IMR-90 (cell line): ENCODE measurements around the gene ELMO1.

Source experiments
- CEBPB ChIP-seq: IDR thresholded peaks from 2 replicates; pipeline ENCODE4 v1.6.1; 2012; ENCODE audit warnings: low read depth, low read length, improper control_type of control experiment
- CHD1 ChIP-seq: IDR thresholded peaks from 2 replicates; pipeline ENCODE4 v1.6.1; 2012; ENCODE audit warnings: low read depth, low read length, improper control_type of control experiment
- ELK1 ChIP-seq: fragments of 150-350 bp; IDR thresholded peaks from 2 replicates; pipeline ENCODE4 v1.6.1; 2016; ENCODE audit warnings: low read depth, mild to moderate bottlenecking, low read length, moderate library complexity, borderline replicate concordance
- FOS ChIP-seq: fragments of 150-350 bp; IDR thresholded peaks from 2 replicates; pipeline ENCODE4 v1.6.1; 2016; ENCODE audit warnings: low read depth, low read length
- MAFK ChIP-seq: IDR thresholded peaks from 2 replicates; pipeline ENCODE4 v1.6.1; 2012; ENCODE audit warnings: low read depth, low read length, improper control_type of control experiment
- MXI1 ChIP-seq: IDR thresholded peaks from 2 replicates; pipeline ENCODE4 v1.6.1; 2012; ENCODE audit warnings: low read depth, mild to moderate bottlenecking, low read length, moderate library complexity, borderline replicate concordance
- POLR2A ChIP-seq: IDR thresholded peaks from 2 replicates; pipeline ENCODE4 v1.6.1; 2012; ENCODE audit warnings: mild to moderate bottlenecking, low read depth, low read length
- RFX5 ChIP-seq: IDR thresholded peaks from 2 replicates; pipeline ENCODE4 v1.8.0; 2012; ENCODE audit warnings: low read depth, mild to moderate bottlenecking, low read length, moderate library complexity
- SMC3 ChIP-seq: fragments of 150-350 bp; IDR thresholded peaks from 2 replicates; pipeline ENCODE4 v1.6.1; 2016; ENCODE audit warnings: low read depth, mild to moderate bottlenecking, antibody characterized with exemption, low read length, moderate library complexity
- USF2 ChIP-seq: fragments of 150-350 bp; IDR thresholded peaks from 2 replicates; pipeline ENCODE4 v1.6.1; 2017; ENCODE audit warnings: mild to moderate bottlenecking, antibody characterized with exemption, low read length, low read depth
- TF ChIP-seq, protein P1 (sequence below): conservative IDR thresholded peaks from 2 replicates; pipeline ENCODE4 v1.5.1; 2012; ENCODE audit warnings: mild to moderate bottlenecking, low read depth, low read length, improper control_type of control experiment

DNA sequence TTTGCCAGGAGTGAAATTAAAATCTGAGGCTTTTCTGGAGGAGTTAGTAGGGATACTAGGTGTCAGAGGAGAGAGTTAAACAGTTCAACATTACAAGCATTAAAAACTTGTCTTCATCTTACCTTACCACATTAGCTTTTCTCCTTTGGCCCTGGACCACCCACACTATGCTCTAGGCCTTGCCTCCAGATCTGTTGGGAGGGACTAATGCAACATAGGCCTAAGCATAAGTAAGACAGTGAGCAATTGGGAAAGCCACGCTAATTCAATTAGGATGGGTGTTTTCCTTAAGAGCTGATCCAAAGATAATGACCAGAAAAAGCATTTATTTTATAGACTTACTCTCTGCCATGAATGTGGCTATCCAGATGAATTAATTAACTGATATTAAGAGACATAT is 158.9 kb downstream of the ELMO1 start:
- TF ChIP-seq SMC3 (no peak), CHD1 (no peak), ELK1 (no peak), POLR2A (no peak), USF2 (no peak), MAFK (no peak), FOS (no peak), CEBPB (no peak), MXI1 (no peak), RFX5 (no peak)
- TF ChIP-seq, protein P1, sequence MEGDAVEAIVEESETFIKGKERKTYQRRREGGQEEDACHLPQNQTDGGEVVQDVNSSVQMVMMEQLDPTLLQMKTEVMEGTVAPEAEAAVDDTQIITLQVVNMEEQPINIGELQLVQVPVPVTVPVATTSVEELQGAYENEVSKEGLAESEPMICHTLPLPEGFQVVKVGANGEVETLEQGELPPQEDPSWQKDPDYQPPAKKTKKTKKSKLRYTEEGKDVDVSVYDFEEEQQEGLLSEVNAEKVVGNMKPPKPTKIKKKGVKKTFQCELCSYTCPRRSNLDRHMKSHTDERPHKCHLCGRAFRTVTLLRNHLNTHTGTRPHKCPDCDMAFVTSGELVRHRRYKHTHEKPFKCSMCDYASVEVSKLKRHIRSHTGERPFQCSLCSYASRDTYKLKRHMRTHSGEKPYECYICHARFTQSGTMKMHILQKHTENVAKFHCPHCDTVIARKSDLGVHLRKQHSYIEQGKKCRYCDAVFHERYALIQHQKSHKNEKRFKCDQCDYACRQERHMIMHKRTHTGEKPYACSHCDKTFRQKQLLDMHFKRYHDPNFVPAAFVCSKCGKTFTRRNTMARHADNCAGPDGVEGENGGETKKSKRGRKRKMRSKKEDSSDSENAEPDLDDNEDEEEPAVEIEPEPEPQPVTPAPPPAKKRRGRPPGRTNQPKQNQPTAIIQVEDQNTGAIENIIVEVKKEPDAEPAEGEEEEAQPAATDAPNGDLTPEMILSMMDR: no peak
